GM21723 (cell line): ENCODE measurements around the gene BARX1.

Experiments
- ATAC-seq: cut with Tn5 transposase; IDR thresholded peaks from one replicate; pipeline ENCODE4 v1.9.1; 2021; ENCODE audit warnings: mild to moderate bottlenecking, moderate library complexity; ENCODE audit not compliant: unreplicated experiment

The BARX1 gene

GRCh38 chr9:93902780-93903655 lies 52.1 kb downstream of the BARX1 start:
- no peak for ATAC-seq

DNA sequence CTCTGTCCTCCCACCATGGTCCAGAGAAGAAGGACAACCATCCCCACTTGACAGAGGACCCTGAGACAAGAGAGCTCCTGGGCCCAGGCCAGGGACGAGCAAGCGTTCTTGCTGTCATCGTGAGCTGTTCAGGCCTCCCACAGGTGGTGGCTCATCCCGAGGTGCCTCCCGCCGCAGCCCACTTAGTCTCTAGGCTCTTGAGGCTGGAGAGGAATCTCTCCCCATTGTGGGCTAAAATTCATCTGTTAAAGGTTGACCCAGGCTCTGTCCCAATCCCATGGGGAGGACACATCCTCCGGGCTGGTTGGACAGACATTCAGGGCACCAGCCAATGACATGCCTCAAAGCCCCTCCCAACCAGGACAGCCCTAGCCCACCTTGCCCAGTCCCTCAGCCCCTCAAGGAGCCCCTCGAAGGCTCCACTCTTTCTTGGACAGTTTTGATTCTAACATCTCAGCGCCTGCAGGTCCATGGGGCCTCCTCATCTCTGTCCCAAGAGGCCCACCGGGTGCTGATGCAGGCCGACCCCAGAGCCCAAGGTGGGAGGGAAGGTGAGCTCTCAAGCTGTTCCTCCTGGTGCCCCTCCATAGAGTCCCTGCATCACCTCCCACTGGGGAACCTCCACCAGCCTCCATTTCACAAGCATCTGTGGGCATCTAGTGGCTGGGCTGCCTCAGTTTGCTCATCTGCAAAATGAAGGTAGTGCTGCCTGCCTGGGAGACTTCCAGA lies 52.9 kb downstream of the BARX1 start:
- ATAC-seq = no peak
